ENCODE results near the gene NOP14.
"Not testable (repeated sequence)": the region's sequence is repeated elsewhere in the genome, so short reads cannot be mapped to it uniquely, and the experiment has no call there.

Gene NOP14

DNA sequence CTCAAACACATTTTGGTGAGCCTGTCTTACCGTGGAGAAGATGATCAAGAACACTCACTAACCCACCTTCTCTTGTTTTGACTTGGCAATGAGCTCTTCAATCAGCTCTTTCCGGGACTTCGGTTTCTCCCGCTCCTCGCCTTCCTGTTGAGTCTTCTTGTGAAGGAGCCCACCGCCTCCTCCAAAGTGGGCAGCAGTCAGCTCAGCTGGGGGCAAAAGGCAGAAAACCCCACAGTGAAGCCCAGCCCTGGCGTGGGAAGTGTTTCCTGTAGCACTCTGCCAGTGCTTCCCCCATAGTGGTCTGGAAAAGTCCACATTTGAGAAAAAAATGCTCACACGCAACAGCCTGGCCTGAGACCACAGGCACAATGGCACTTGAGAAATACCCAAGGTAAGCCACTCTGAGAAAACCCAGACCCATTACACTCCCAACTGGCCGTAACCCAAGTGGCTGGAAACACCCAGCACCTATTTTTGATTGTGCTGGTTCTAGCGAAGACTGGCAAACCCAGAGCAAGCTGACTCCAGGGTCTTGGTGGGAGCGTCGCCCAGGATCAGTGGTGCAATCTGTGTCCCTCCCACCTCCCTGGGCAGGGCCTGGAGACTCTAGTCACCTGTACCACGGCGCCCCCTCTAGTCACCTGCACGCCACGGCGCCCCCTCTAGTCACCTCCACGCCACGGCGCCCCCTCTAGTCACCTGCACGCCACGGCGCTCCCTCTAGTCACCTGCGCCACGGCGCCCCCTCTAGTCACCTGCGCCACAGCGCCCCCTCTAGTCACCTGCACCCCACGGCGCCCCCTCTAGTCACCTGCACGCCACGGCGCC is 8.6 kb downstream of the NOP14 start:
- TF ChIP-seq GATA1 (IDR thresholded peaks at IDR 0.05; ENCODE audit: low read depth, low read length) = no peak
- no peak for TF ChIP-seq POLR2A (IDR thresholded peaks at IDR 0.05; ENCODE audit: low read length)
- DNase-seq = peak; percentile 46 to 70

- no peak for TF ChIP-seq GATA1 (IDR thresholded peaks at IDR 0.05; ENCODE audit: low read depth, low read length)
- no peak for TF ChIP-seq POLR2A (IDR thresholded peaks at IDR 0.05; ENCODE audit: low read length)
- no peak for DNase-seq
Measured at GRCh38 chr4:2953496-2953895, 9.7 kb downstream of the NOP14 start.

DNA sequence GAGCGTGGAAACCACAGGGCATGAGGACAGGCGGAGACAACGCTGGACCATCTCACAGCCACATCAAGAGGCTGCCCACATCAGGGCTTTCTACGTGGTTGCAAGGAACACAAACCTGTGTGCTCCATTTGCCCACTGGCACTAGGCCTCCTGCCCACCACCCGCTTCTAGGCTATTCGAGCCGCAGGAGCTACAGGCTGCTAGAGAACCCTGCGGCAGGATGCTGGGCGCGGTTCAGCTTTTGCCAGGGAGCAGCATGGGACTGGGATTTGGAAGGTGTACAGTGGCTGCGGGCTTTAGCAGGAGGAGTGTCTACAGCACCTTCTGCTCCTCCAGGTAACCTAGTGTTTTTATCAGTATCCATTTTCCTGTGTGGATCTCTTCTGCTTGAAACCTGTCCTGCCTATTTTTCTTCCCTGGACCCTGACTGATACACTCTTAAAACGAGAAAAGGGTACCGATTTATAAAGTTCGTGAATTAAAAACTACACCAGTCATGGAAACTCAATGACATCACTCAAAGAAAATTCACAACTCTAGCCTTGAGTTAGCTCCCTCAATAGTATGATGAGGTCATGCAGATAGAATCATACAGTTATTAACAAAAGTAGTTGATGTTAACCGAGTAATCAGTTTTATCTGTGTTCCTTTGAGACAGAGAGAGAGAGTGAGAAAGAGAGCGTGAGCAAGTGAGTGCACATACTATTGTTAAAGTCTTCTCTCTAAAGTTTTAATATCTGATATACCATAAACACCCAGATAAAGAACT is 12.8 kb downstream of the NOP14 start:
- TF ChIP-seq GATA1 (IDR thresholded peaks at IDR 0.05; ENCODE audit: low read depth, low read length) = no peak
- TF ChIP-seq POLR2A (IDR thresholded peaks at IDR 0.05; ENCODE audit: low read length) = no peak
- DNase-seq = no peak

GRCh38 chr4:2949782-2950125 is 13.5 kb downstream of the NOP14 start:
- no peak for DNase-seq
- no peak for TF ChIP-seq GATA1 (IDR thresholded peaks at IDR 0.05; ENCODE audit: low read depth, low read length)
- no peak for TF ChIP-seq POLR2A (IDR thresholded peaks at IDR 0.05; ENCODE audit: low read length)

DNA sequence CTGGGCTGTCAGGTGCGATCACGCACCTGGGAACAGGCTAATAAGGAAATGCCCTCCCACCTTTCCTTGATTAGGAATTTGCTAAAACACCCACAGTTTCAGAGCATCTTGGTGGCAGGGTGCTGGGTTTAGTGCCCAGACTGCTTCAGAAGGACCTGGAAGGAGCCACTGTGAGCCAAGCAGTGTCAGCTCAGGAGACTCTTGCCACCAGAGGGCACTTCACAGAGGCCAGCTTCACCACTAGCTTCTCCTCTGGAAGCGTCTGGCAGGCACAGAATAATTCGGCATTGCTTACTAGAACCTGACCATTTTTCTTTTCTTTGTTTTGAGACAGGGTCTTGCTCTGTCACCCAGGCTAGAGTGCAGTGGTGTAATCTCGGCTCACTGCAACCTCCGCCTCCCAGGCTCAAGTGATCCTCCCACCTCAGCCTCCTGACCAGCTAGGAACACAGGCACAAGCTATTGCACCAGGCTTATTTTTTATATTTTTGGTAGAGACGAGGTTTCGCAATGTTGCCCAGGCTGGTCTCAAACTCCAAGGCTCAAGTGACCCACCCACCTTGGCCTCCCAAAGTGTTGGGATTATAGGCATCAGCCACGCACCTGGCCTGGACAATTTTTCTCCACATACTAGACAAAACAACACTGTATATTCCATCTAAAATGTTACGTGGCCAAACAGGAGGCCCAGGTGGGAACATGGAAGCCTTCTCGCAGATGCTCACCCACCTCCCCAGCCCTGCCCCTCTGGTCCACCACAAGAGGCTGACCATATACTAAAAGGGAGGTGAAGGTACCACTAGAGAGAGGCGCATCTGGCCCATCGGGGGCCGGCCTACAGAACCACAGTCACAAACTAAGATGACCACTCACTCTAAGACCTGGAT is 14.1 kb downstream of the NOP14 start:
- DNase-seq = peak; percentile 25 to 36
- TF ChIP-seq POLR2A (IDR thresholded peaks at IDR 0.05; ENCODE audit: low read length) = no peak
- no peak for TF ChIP-seq GATA1 (IDR thresholded peaks at IDR 0.05; ENCODE audit: low read depth, low read length)

DNA sequence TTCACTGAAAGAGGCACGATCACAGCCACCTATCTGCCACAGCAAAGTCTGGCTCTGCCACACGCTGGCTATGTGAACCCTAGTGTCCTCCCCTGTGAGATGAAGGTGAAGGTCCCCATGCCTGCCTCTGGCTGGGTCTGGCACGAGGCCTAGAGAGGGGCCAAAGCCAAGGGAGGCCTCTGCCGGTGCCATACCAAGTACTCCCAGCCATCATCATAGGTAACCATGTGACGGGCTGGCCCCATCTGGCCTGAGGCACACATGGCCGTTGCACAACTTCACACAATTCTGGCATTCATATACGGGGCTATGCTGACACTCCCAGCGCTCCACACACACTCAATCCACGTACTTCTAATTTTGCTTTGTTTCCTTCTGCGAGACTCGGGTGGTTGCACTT is 15.3 kb downstream of the NOP14 start:
- TF ChIP-seq POLR2A (IDR thresholded peaks at IDR 0.05; ENCODE audit: low read length) (no peak), GATA1 (IDR thresholded peaks at IDR 0.05; ENCODE audit: low read depth, low read length) (no peak)
- no peak for DNase-seq

GRCh38 chr4:2946812-2947600 is 16.2 kb downstream of the NOP14 start:
- TF ChIP-seq GATA1 (IDR thresholded peaks at IDR 0.05; ENCODE audit: low read depth, low read length) (no peak), POLR2A (IDR thresholded peaks at IDR 0.05; ENCODE audit: low read length) (no peak)
- no peak for DNase-seq

GRCh38 chr4:2945619-2946604 is 17.3 kb downstream of the NOP14 start:
- not testable (repeated sequence) for DNase-seq

GRCh38 chr4:2944586-2945526 is 18.4 kb downstream of the NOP14 start:
- no peak for DNase-seq
- TF ChIP-seq GATA1 (IDR thresholded peaks at IDR 0.05; ENCODE audit: low read depth, low read length) (no peak), POLR2A (IDR thresholded peaks at IDR 0.05; ENCODE audit: low read length) (no peak)

DNA sequence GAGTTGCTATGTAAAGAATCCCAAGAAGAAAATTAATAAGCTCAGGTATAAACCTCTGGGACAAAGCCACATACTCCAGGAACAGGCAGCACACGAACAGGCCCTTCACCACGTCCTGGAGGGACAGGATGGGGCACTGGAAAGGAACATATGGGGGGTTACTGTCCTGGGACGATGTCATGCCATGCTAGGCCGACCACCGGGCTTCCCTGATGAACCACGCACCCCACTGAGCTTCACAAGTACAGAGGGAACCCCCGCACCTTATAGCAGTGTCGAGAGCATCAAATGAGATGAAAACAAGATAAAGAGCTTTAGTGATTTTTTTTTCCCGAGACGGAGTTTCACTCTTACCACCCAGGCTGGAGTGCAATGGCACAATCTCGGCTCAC is 19.1 kb downstream of the NOP14 start:
- TF ChIP-seq GATA1 (IDR thresholded peaks at IDR 0.05; ENCODE audit: low read depth, low read length) (no peak), POLR2A (IDR thresholded peaks at IDR 0.05; ENCODE audit: low read length) (no peak)
- DNase-seq = no peak

DNA sequence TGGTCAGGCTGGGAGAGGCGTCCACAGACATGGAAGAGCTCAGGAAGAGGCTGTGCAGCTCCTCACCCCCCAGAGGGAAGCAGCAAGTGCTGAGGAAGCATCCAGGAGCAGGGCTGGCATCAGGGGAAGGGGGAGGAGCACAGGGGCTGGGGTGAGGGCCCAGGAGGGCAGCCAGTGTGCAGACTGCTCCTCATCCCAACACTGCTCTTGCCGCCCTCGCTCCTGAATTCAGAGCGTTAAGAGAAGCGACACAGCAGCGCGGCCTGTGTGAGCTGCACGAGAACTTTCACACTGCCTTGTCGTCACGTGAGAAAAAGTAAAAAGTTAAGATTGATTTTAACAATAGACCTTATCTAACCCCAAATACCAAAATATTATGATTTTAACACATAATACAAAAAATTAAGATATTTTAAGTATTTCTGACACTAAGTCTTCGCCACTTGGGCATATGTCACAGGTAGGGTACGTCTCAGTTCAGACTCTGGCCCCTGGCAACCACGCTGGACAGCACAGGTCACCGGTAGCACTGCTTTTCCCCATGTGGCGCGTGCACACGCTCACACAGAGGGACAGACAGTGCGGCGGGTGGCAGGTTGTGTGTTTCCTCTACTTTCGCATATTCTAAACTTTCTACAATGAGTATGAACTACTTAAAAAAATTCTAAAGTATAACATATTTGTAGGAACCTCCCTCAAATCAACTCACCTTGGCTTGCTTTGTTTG is 19.7 kb downstream of the NOP14 start:
- TF ChIP-seq POLR2A (IDR thresholded peaks at IDR 0.05; ENCODE audit: low read length) (no peak), GATA1 (IDR thresholded peaks at IDR 0.05; ENCODE audit: low read depth, low read length) (no peak)
- DNase-seq = no peak

All from erythroblast (primary cell).